GM12878 (cell line): ENCODE results near the gene PEX16.

Experiments
- NBN ChIP-seq: fragments of 450-650 bp; IDR thresholded peaks from 2 replicates; pipeline ENCODE4 v1.6.1; 2016
- ZSCAN29 ChIP-seq: fragments of 450-650 bp; IDR thresholded peaks from 2 replicates; pipeline ENCODE4 v1.6.1; 2017; ENCODE audit warnings: mild to moderate bottlenecking, moderate library complexity

DNA sequence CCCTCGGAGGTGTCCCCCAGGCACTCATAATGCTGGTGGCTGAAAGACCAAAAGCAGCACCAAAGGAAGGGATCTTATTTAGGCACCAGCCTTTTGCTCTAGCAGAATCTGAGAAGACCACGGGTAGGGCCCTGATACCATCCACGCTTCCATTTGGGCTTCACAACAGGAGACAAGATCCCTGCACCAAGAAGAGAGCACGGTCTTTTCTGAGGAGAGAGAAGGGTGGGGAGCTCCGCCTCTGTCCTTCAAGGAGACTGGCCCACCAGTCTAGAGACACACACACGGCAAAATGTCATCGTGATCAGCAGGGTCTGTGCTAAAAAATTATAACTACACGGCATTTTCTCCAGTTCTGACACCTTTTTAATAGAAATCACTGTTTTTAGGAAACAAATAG, 14.5 kb upstream of the PEX16 start:
- no peak for TF ChIP-seq NBN
- no peak for TF ChIP-seq ZSCAN29
